GM23338 (cell line): ENCODE results near the gene NFE2L3. TPM values are rescaled to one million over a fixed set of nuclear protein-coding genes. Genes with fewer than 3 reads are reported as not detected.

Experiments
- ATAC-seq: fragments of 200-7000 bp; cut with Tn5 transposase; 3 replicates; pipeline ENCODE4 v1.9.1; 2020
- DNase-seq: peaks from one replicate; pipeline ENCODE4 v3.0.0-alpha.2; 2015; ENCODE audit warnings: low spot score
- H2AFZ ChIP-seq: fragments of 200-600 bp; sonication (generic); 2 replicates; pipeline ENCODE4 v1.8.0; 2016; ENCODE audit warnings: antibody characterized with exemption, mild to moderate bottlenecking, moderate library complexity
- H3F3A ChIP-seq: fragments of 200-600 bp; sonication (generic); replicated peaks from 2 replicates; pipeline ENCODE4 v1.8.0; 2017; ENCODE audit warnings: antibody characterized with exemption, mixed run types, low read depth
- H3K27ac ChIP-seq: fragments of 200-600 bp; sonication (generic); 2 replicates; pipeline ENCODE4 v1.6.1; 2016; ENCODE audit warnings: low read depth
- H3K27me3 ChIP-seq: fragments of 200-600 bp; sonication (generic); 2 replicates; pipeline ENCODE4 v1.8.0; 2016; ENCODE audit warnings: mild to moderate bottlenecking, mixed run types, moderate library complexity; ENCODE audit not compliant: insufficient read depth
- H3K36me3 ChIP-seq: fragments of 200-600 bp; sonication (generic); 2 replicates; pipeline ENCODE4 v1.8.0; 2016; ENCODE audit warnings: mild to moderate bottlenecking; ENCODE audit not compliant: insufficient read depth
- H3K4me1 ChIP-seq: fragments of 200-600 bp; sonication (generic); 2 replicates; pipeline ENCODE4 v1.8.0; 2016; ENCODE audit warnings: mild to moderate bottlenecking, moderate library complexity; ENCODE audit not compliant: insufficient read depth
- H3K4me2 ChIP-seq: fragments of 200-600 bp; sonication (generic); 2 replicates; pipeline ENCODE4 v1.7.1; 2017; ENCODE audit warnings: mixed run types
- H3K4me3 ChIP-seq: fragments of 200-600 bp; sonication (generic); 2 replicates; pipeline ENCODE4 v1.6.1; 2016; ENCODE audit warnings: mixed run types
- H3K79me2 ChIP-seq: fragments of 200-600 bp; sonication (generic); replicated peaks from 2 replicates; pipeline ENCODE4 v1.8.0; 2017; ENCODE audit warnings: mild to moderate bottlenecking; ENCODE audit not compliant: insufficient read depth
- H3K9me2 ChIP-seq: fragments of 200-600 bp; sonication (generic); 2 replicates; pipeline ENCODE4 v1.8.0; 2017; ENCODE audit not compliant: insufficient read depth
- H4K20me1 ChIP-seq: fragments of 200-600 bp; sonication (generic); replicated peaks from 2 replicates; pipeline ENCODE4 v1.8.0; 2017; ENCODE audit warnings: mild to moderate bottlenecking; ENCODE audit not compliant: insufficient read depth
- H3K27ac Mint-ChIP-seq: 2 replicates; pipeline ENCODE4 v1.8.0; 2020; ENCODE audit warnings: inconsistent platforms, mild to moderate bottlenecking, moderate library complexity, mixed read lengths
- H3K27me3 Mint-ChIP-seq: 3 replicates; pipeline ENCODE4 v1.8.0; 2022; ENCODE audit warnings: low read depth, mild to moderate bottlenecking, moderate library complexity, mixed read lengths, inconsistent platforms; ENCODE audit not compliant: insufficient read depth, poor library complexity
- H3K36me3 Mint-ChIP-seq: 3 replicates; pipeline ENCODE4 v1.8.0; 2021; ENCODE audit warnings: low read depth, mild to moderate bottlenecking, inconsistent platforms, moderate library complexity, mixed read lengths
- H3K4me1 Mint-ChIP-seq: 3 replicates; pipeline ENCODE4 v1.8.0; 2020; ENCODE audit warnings: mild to moderate bottlenecking, inconsistent platforms, mixed read lengths
- H3K4me3 Mint-ChIP-seq: 3 replicates; pipeline ENCODE4 v1.8.0; 2021; ENCODE audit warnings: moderate library complexity, mild to moderate bottlenecking, inconsistent platforms, mixed read lengths
- H3K9me3 Mint-ChIP-seq: 3 replicates; pipeline ENCODE4 v1.8.0; 2020; ENCODE audit warnings: moderate library complexity, mild to moderate bottlenecking, inconsistent platforms, mixed read lengths
- CREB1 ChIP-seq: fragments of 250-450 bp; sonication (Bioruptor Pico); IDR thresholded peaks from 2 replicates; pipeline ENCODE4 v1.5.0; 2020; ENCODE audit warnings: low read depth, mild to moderate bottlenecking, moderate library complexity
- ETS1 ChIP-seq: IDR thresholded peaks from 2 replicates; pipeline ENCODE4 v1.6.1; 2016; ENCODE audit warnings: antibody characterized with exemption
- EZH2 ChIP-seq: fragments of 200-600 bp; sonication (generic); IDR thresholded peaks from one replicate; pipeline ENCODE4 v1.8.0; 2017; ENCODE audit warnings: antibody characterized with exemption, mild to moderate bottlenecking, low read depth; ENCODE audit not compliant: unreplicated experiment
- EZH2phosphoT487 ChIP-seq: fragments of 200-600 bp; sonication (generic); IDR thresholded peaks from one replicate; pipeline ENCODE4 v1.8.1; 2018; ENCODE audit warnings: antibody characterized with exemption; ENCODE audit not compliant: unreplicated experiment
- JUNB ChIP-seq: IDR thresholded peaks from one replicate; pipeline ENCODE4 v1.6.1; 2016; ENCODE audit warnings: antibody characterized with exemption; ENCODE audit not compliant: unreplicated experiment
- NANOG ChIP-seq: IDR thresholded peaks from 2 replicates; pipeline ENCODE4 v1.6.1; 2016; ENCODE audit warnings: antibody characterized with exemption, borderline replicate concordance
- POLR2AphosphoS5 ChIP-seq: IDR thresholded peaks from 2 replicates; pipeline ENCODE4 v1.6.1; 2016; ENCODE audit warnings: antibody characterized with exemption, low read depth
- STAT1 ChIP-seq: IDR thresholded peaks from one replicate; pipeline ENCODE4 v1.6.1; 2016; ENCODE audit warnings: antibody characterized with exemption; ENCODE audit not compliant: unreplicated experiment
- ZNF114 ChIP-seq: fragments of 250-450 bp; sonication (Bioruptor Pico); IDR thresholded peaks from 2 replicates; pipeline ENCODE4 v1.5.0; 2020; ENCODE audit warnings: mild to moderate bottlenecking, moderate library complexity
- ZNF331 ChIP-seq: fragments of 250-450 bp; sonication (Bioruptor Pico); IDR thresholded peaks from 2 replicates; pipeline ENCODE4 v1.5.0; 2020; ENCODE audit warnings: low read depth, mild to moderate bottlenecking, moderate library complexity
- ZNF462 ChIP-seq: fragments of 250-450 bp; sonication (Bioruptor Pico); IDR thresholded peaks from 2 replicates; pipeline ENCODE4 v1.5.0; 2020; ENCODE audit warnings: mild to moderate bottlenecking, moderate library complexity
- polyA plus RNA-seq: library from polyadenylated mRNA; unstranded; fragments of >200 nt; fragmentation: Nextera tagmentation; extraction: Ambion mirVana; gene quantifications from 2 replicates; pipeline ENCODE4 v1.2.1, GENCODE V29; 2016
- total RNA-seq: library from RNA; depleted of rRNA; stranded (reverse); fragments of >200 nt; shearing (Covaris generic); gene quantifications from 2 replicates; pipeline ENCODE4 v1.2.3, GENCODE V29; 2014
- TF ChIP-seq, protein P1 (sequence below), 2 experiments: fragments of 200-600 bp in 1 of 2; sonication (generic) in 1 of 2; conservative IDR thresholded peaks; 2 replicates each; pipeline versions ENCODE4 v1.5.1 to v1.6.1; 2016 to 2017; ENCODE audit warnings: antibody characterized with exemption in 2 of 2, low read depth in 2 of 2, mild to moderate bottlenecking in 2 of 2, moderate library complexity in 1 of 2
- TF ChIP-seq, protein P2 (sequence below): IDR thresholded peaks from one replicate; pipeline ENCODE4 v1.6.1; 2018; ENCODE audit warnings: antibody characterized with exemption; ENCODE audit not compliant: unreplicated experiment

Gene NFE2L3
- total and polyA plus RNA-seq, 2 experiments from 2014 or later, result 62.0 to 142 TPM

- Histone ChIP-seq H3K27me3 (no peaks in the 10 kb centered on the region), H3K9me2 (no peaks in the 10 kb centered on the region), H3K36me3 (peaks cover 84% of the 10 kb centered on the region), H3F3A (peaks cover 79% of the 10 kb centered on the region), H3K4me2 (no peak overlapping the region), H3K79me2 (peaks cover 63% of the 10 kb centered on the region), H2AFZ (no peak overlapping the region), H3K4me1 (peaks cover 18% of the 10 kb centered on the region), H4K20me1 (peaks cover 64% of the 10 kb centered on the region), H3K27ac (peak overlapping the region; percentile 67), H3K4me3 (no peak overlapping the region)
- Mint-ChIP-seq H3K4me3 (peak overlapping the region; percentile 57), H3K9me3 (no peaks in the 10 kb centered on the region; the same call in 2 of the 3 replicates), H3K27me3 (peaks cover 54% of the 10 kb centered on the region), H3K27ac (peak overlapping the region; percentile 59), H3K36me3 (peaks cover 97% of the 10 kb centered on the region), H3K4me1 (peaks cover 81% of the 10 kb centered on the region)
- no peak for DNase-seq
- ATAC-seq, result no peak
- TF ChIP-seq, protein P1, sequence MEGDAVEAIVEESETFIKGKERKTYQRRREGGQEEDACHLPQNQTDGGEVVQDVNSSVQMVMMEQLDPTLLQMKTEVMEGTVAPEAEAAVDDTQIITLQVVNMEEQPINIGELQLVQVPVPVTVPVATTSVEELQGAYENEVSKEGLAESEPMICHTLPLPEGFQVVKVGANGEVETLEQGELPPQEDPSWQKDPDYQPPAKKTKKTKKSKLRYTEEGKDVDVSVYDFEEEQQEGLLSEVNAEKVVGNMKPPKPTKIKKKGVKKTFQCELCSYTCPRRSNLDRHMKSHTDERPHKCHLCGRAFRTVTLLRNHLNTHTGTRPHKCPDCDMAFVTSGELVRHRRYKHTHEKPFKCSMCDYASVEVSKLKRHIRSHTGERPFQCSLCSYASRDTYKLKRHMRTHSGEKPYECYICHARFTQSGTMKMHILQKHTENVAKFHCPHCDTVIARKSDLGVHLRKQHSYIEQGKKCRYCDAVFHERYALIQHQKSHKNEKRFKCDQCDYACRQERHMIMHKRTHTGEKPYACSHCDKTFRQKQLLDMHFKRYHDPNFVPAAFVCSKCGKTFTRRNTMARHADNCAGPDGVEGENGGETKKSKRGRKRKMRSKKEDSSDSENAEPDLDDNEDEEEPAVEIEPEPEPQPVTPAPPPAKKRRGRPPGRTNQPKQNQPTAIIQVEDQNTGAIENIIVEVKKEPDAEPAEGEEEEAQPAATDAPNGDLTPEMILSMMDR (conservative IDR thresholded peaks at IDR 0.05; ENCODE audit: low read depth in 2 of 2), result no peak
- TF ChIP-seq STAT1 (no peak), ZNF114 (CRISPR knock-in tag) (no peak), JUNB (no peak), NANOG (no peak), ZNF331 (no peak), EZH2 (no peak), ZNF462 (CRISPR knock-in tag) (no peak), POLR2AphosphoS5 (no peak), CREB1 (no peak), ETS1 (no peak), EZH2phosphoT487 (no peak)
- TF ChIP-seq, protein P2, sequence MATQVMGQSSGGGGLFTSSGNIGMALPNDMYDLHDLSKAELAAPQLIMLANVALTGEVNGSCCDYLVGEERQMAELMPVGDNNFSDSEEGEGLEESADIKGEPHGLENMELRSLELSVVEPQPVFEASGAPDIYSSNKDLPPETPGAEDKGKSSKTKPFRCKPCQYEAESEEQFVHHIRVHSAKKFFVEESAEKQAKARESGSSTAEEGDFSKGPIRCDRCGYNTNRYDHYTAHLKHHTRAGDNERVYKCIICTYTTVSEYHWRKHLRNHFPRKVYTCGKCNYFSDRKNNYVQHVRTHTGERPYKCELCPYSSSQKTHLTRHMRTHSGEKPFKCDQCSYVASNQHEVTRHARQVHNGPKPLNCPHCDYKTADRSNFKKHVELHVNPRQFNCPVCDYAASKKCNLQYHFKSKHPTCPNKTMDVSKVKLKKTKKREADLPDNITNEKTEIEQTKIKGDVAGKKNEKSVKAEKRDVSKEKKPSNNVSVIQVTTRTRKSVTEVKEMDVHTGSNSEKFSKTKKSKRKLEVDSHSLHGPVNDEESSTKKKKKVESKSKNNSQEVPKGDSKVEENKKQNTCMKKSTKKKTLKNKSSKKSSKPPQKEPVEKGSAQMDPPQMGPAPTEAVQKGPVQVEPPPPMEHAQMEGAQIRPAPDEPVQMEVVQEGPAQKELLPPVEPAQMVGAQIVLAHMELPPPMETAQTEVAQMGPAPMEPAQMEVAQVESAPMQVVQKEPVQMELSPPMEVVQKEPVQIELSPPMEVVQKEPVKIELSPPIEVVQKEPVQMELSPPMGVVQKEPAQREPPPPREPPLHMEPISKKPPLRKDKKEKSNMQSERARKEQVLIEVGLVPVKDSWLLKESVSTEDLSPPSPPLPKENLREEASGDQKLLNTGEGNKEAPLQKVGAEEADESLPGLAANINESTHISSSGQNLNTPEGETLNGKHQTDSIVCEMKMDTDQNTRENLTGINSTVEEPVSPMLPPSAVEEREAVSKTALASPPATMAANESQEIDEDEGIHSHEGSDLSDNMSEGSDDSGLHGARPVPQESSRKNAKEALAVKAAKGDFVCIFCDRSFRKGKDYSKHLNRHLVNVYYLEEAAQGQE, result no peak
Measured at GRCh38 chr7:26192485-26193087, 40.6 kb downstream of the NFE2L3 start.
